Measurements from ENCODE around the gene RALB.

DNA sequence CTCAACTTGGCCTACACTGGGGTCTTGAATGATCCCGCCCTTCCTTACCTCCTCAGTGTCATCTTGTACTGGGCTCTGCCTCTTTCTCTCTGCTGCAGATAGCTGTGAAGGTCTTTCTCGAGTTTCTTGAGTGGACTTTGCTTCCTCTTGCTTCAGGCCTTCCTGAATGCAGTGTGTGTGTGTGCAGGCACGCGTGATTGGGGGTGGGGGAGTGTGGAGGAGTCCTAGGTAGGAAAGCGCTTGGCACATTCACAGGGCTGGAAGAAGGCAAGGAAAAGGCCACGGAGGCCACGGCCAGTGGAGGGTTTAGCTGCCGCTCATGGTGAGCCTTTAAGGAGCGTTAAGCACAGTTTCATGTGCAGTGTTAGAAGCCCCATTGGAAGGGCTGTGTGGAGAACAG, 5.5 kb downstream of the RALB start:
- no peak for TF ChIP-seq CTCF (IDR thresholded peaks at IDR 0.05)
- no peak for TF ChIP-seq ZFX (IDR thresholded peaks at IDR 0.05; ENCODE audit: borderline replicate concordance)
